Measurements from ENCODE around the gene MMRN1.

The MMRN1 gene

GRCh38 chr4:90002441-90003062 is 107.9 kb downstream of the MMRN1 start:
- no peak for DNase-seq (ENCODE audit: low read depth)
- H3K4me3 ChIP-seq (ENCODE audit: control insufficient read depth, low read depth, low read length) = no peak overlapping the region
- TF ChIP-seq CTCF (conservative IDR thresholded peaks at IDR 0.05; ENCODE audit: control insufficient read depth, insufficient read depth, low read depth, low read length) = no peak
